B cell (primary cell): ENCODE data around the gene SLU7. TPM values are rescaled to one million over a fixed set of nuclear protein-coding genes. Genes with fewer than 3 reads are reported as not detected.

Experiments
- ATAC-seq: fragments of 200-7000 bp; cut with Tn5 transposase; one replicate; pipeline ENCODE4 v1.10.0; 2021; ENCODE audit warnings: low read depth, mild to moderate bottlenecking, moderate number of reproducible peaks, moderate library complexity
- CTCF ChIA-PET: fragments of 350-600 bp; sonication (Branson Sonifier 250); formaldehyde crosslinking; loops from one replicate; lab custom pipeline; 2021; ENCODE audit warnings: antibody characterized with exemption, inconsistent platforms; lab: Charles Lee
- POLR2A ChIA-PET: fragments of 350-600 bp; sonication (Branson Sonifier 250); formaldehyde crosslinking; loops from one replicate; lab custom pipeline; 2021; ENCODE audit warnings: antibody characterized with exemption; lab: Charles Lee
- DNase-seq: peaks from one replicate; pipeline ENCODE4 v3.0.0; 2013
- H2AFZ ChIP-seq: 2 replicates; pipeline ENCODE4 v1.6.1; 2012; ENCODE audit warnings: mild to moderate bottlenecking, low read depth, low read length; ENCODE audit not compliant: insufficient read depth, poor library complexity, severe bottlenecking
- H3K27ac ChIP-seq, 2 donors: 1 replicate in 1 of 2; 2 replicates in 1 of 2; pipeline ENCODE4 v1.5.1; 2012 to 2013; ENCODE audit warnings: low read length in 2 of 2, mild to moderate bottlenecking in 2 of 2, moderate library complexity in 1 of 2
- H3K27me3 ChIP-seq, 4 experiments: fragments of 200-600 bp in 1 of 4; sonication (generic) in 1 of 4; replicated peaks in 1 of 4; 1 replicate in 2 of 4; 2 replicates in 2 of 4; pipeline versions ENCODE4 v1.6.1 to v1.7.0; 2013 to 2016; ENCODE audit warnings: low read length in 3 of 4, mild to moderate bottlenecking in 2 of 4, mixed read lengths in 1 of 4, moderate library complexity in 1 of 4; ENCODE audit not compliant: insufficient read depth in 4 of 4, control insufficient read depth in 3 of 4; ENCODE audit errors: control extremely low read depth in 1 of 4
- H3K36me3 ChIP-seq, 2 experiments: replicated peaks in 1 of 2; 1 replicate in 1 of 2; 2 replicates in 1 of 2; pipeline versions ENCODE4 v1.6.1 to v1.7.1; 2013; ENCODE audit warnings: low read length in 1 of 2; ENCODE audit not compliant: insufficient read depth in 2 of 2, control insufficient read depth in 1 of 2; ENCODE audit errors: control extremely low read depth in 1 of 2, extremely low read depth in 1 of 2
- H3K4me1 ChIP-seq, 2 donors: fragments of 200-600 bp in 1 of 2; sonication (generic) in 1 of 2; 1 replicate in 1 of 2; 2 replicates in 1 of 2; pipeline versions ENCODE4 v1.5.1 to v1.6.1; 2013 to 2017; ENCODE audit warnings: low read length in 2 of 2; ENCODE audit not compliant: control insufficient read depth in 2 of 2, insufficient read depth in 2 of 2
- H3K4me2 ChIP-seq: replicated peaks from 2 replicates; pipeline ENCODE3; 2012; ENCODE audit warnings: mild to moderate bottlenecking, low read depth, low read length; ENCODE audit not compliant: poor library complexity, severe bottlenecking
- H3K4me3 ChIP-seq, 5 experiments: fragments of 200-600 bp in 1 of 5; sonication (generic) in 1 of 5; 1 replicate in 3 of 5; 2 replicates in 2 of 5; pipeline versions ENCODE4 v1.5.1 to v1.7.0; 2011 to 2016; ENCODE audit warnings: low read length in 4 of 5, mild to moderate bottlenecking in 4 of 5, low read depth in 2 of 5, control low read depth in 1 of 5, moderate library complexity in 1 of 5; ENCODE audit not compliant: insufficient read depth in 1 of 5; ENCODE audit errors: control extremely low read depth in 1 of 5, extremely low read depth in 1 of 5
- H3K79me2 ChIP-seq: fragments of 200-600 bp; sonication (generic); one replicate; pipeline ENCODE4 v1.6.0; 2016; ENCODE audit warnings: low read length; ENCODE audit not compliant: control insufficient read depth, insufficient read depth
- H3K9ac ChIP-seq: fragments of 200-600 bp; sonication (generic); 2 replicates; pipeline ENCODE4 v1.6.1; 2017; ENCODE audit warnings: mild to moderate bottlenecking, low read length, moderate library complexity
- H3K9me3 ChIP-seq, 3 donors: one replicate each; pipeline versions ENCODE4 v1.6.1 to v1.7.1; 2013; ENCODE audit warnings: low read length in 2 of 3; ENCODE audit not compliant: control insufficient read depth in 2 of 3, insufficient read depth in 1 of 3; ENCODE audit errors: control extremely low read depth in 1 of 3
- H4K20me1 ChIP-seq: 2 replicates; pipeline ENCODE4 v1.6.0; 2012; ENCODE audit warnings: mild to moderate bottlenecking, low read length; ENCODE audit not compliant: insufficient read depth, control insufficient read depth, poor library complexity, severe bottlenecking
- H3K27ac Mint-ChIP-seq: one replicate; pipeline ENCODE4 v1.8.0; 2021; ENCODE audit warnings: mixed read lengths
- H3K27me3 Mint-ChIP-seq: one replicate; pipeline ENCODE4 v1.8.0; 2021; ENCODE audit warnings: mixed read lengths
- H3K4me1 Mint-ChIP-seq: one replicate; pipeline ENCODE4 v1.8.0; 2021; ENCODE audit warnings: mixed read lengths
- H3K4me3 Mint-ChIP-seq: one replicate; pipeline ENCODE4 v1.8.0; 2021; ENCODE audit warnings: mixed read lengths
- H3K9me3 Mint-ChIP-seq: one replicate; pipeline ENCODE4 v1.8.0; 2022; ENCODE audit warnings: mixed read lengths; ENCODE audit not compliant: insufficient read depth
- EZH2 ChIP-seq: IDR thresholded peaks from 2 replicates; pipeline ENCODE4 v1.6.1; 2012; ENCODE audit warnings: borderline replicate concordance, low read depth, mild to moderate bottlenecking, moderate library complexity, low read length; ENCODE audit not compliant: insufficient read depth, poor library complexity, severe bottlenecking
- WGBS: methylation state at CpG from one replicate; pipeline ENCODE4 v1.1.5; 2013; ENCODE audit warnings: missing lambda C conversion rate; ENCODE audit not compliant: insufficient coverage; 5-methylcytosine and 5-hydroxymethylcytosine counted together
- intact Hi-C: fragments of 100-400 bp; cut with micrococcal nuclease; formaldehyde crosslinking; loops from one replicate; pipeline ENCODE4 v1.10.0; 2022
- polyA plus RNA-seq: library from polyadenylated mRNA; depleted of rRNA; stranded (reverse); fragments of >200 nt; gene quantifications from 2 replicates; pipeline ENCODE4 v1.2.3, GENCODE V29; 2012
- total RNA-seq, 2 donors: library from RNA; stranded (reverse); fragments of 120-200 nt in 1 of 2; gene quantifications; 1 replicate in 1 of 2; 2 replicates in 1 of 2; pipeline versions ENCODE4 v1.2.3 to v1.2.4, GENCODE V29; 2013 to 2022
- TF ChIP-seq, protein P1 (sequence below): fragments of 200-600 bp; IDR thresholded peaks from one replicate; pipeline ENCODE4 v1.8.0; 2022; ENCODE audit warnings: antibody characterized with exemption, mild to moderate bottlenecking

Gene SLU7
- total and polyA plus RNA-seq, 2 donors (not counting 1 experiment from before 2014, with no cell fraction given): 30.8 to 68.3 TPM

GRCh38 chr5:160463227-160463626 is 44.3 kb upstream of the SLU7 start:
- Histone ChIP-seq H4K20me1 (no peaks in the 10 kb centered on the region), H3K27me3 (peaks cover 0 to 21% (median 0%) of the 10 kb centered on the region in 4 experiments), H3K4me1 (peaks cover 20 to 21% of the 10 kb centered on the region in 2 donors), H3K36me3 (no peaks in the 10 kb centered on the region), H3K79me2 (peaks cover under 1% of the 10 kb centered on the region), H3K9ac (no peak overlapping the region), H3K4me3 (no peak overlapping the region), H3K27ac (no peak overlapping the region), H2AFZ (no peak overlapping the region), H3K9me3 (no peaks in the 10 kb centered on the region), H3K4me2 (no peak overlapping the region)
- ChIA-PET CTCF (interaction anchor here (0.7 to 5.9 kb wide), 2 partner anchors 24 to 558 kb away, joined by 5 to 89 read pairs; no protein-coding TSS in a partner anchor), POLR2A (no interaction called here)
- Mint-ChIP-seq H3K4me1 (peaks cover 38% of the 10 kb centered on the region), H3K27me3 (no peaks in the 10 kb centered on the region), H3K4me3 (no peak overlapping the region), H3K9me3 (no peaks in the 10 kb centered on the region), H3K27ac (no peak overlapping the region)
- intact Hi-C loops: no loop called here
- WGBS: 100% methylated on average over 2 of the region's 4 CpGs
- ATAC-seq (no peak), DNase-seq (no peak)
- no peak for TF ChIP-seq EZH2
- TF ChIP-seq, protein P1, sequence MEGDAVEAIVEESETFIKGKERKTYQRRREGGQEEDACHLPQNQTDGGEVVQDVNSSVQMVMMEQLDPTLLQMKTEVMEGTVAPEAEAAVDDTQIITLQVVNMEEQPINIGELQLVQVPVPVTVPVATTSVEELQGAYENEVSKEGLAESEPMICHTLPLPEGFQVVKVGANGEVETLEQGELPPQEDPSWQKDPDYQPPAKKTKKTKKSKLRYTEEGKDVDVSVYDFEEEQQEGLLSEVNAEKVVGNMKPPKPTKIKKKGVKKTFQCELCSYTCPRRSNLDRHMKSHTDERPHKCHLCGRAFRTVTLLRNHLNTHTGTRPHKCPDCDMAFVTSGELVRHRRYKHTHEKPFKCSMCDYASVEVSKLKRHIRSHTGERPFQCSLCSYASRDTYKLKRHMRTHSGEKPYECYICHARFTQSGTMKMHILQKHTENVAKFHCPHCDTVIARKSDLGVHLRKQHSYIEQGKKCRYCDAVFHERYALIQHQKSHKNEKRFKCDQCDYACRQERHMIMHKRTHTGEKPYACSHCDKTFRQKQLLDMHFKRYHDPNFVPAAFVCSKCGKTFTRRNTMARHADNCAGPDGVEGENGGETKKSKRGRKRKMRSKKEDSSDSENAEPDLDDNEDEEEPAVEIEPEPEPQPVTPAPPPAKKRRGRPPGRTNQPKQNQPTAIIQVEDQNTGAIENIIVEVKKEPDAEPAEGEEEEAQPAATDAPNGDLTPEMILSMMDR: no peak

DNA sequence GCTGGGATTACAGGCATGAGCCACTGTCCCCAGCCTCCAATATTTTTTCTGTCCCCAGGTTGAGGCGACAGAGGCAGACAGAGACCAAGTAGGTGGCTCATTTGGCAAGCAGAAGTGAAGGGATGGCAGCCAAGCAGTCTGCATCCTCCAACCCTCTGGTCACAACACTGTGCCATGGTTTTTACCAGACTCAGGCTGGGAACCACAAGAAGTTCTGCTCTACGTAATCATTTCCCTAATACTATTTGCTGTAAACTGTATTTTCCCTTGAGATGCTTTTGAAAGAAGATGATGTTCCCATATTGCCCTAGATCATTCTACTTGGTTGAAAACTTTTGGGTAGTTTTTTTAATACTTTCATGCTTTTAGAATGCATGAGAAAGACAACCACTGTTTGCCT is 43.3 kb upstream of the SLU7 start:
- ChIA-PET POLR2A (no interaction called here), CTCF (no interaction called here)
- no peak overlapping the region for H3K4me3 ChIP-seq
- H3K36me3 ChIP-seq: no peaks in the 10 kb centered on the region
- intact Hi-C loops: no loop called here
- H3K27me3 ChIP-seq: peaks cover 0 to 20% (median 0%) of the 10 kb centered on the region in 4 experiments
- no peak overlapping the region for H3K27ac Mint-ChIP-seq
- DNase-seq (no peak), ATAC-seq (no peak)
- H2AFZ ChIP-seq: no peak overlapping the region
- no peak overlapping the region for H3K9ac ChIP-seq
- H3K9me3 ChIP-seq: no peaks in the 10 kb centered on the region
- peaks cover 28% of the 10 kb centered on the region for H3K4me1 Mint-ChIP-seq
- H3K4me2 ChIP-seq: no peak overlapping the region
- TF ChIP-seq, protein P1: no peak
- no peak overlapping the region for H3K4me3 Mint-ChIP-seq
- WGBS: 80% methylated on average over 1 of the region's 2 CpGs
- no peak overlapping the region for H3K27ac ChIP-seq
- H3K4me1 ChIP-seq: peaks cover 9 to 13% of the 10 kb centered on the region in 2 donors
- no peaks in the 10 kb centered on the region for H3K27me3 Mint-ChIP-seq
- H4K20me1 ChIP-seq: no peaks in the 10 kb centered on the region
- no peaks in the 10 kb centered on the region for H3K9me3 Mint-ChIP-seq
- no peaks in the 10 kb centered on the region for H3K79me2 ChIP-seq
